A673 (cell line): Measurements from ENCODE around the gene LRRC4C.

ENCODE experiments used
- EZH2 ChIP-seq: fragments of 200-600 bp; sonication (generic); IDR thresholded peaks from 2 replicates; pipeline ENCODE4 v1.6.1; 2017; ENCODE audit warnings: borderline replicate concordance, low read depth, mild to moderate bottlenecking, mixed read lengths, antibody characterized with exemption, low read length; ENCODE audit not compliant: poor library complexity, severe bottlenecking
- TF ChIP-seq, protein P1 (sequence below): fragments of 300-800, 200-600 bp; sonication (generic); conservative IDR thresholded peaks from 2 replicates; pipeline ENCODE4 v1.5.1; 2017; ENCODE audit warnings: low read depth, mild to moderate bottlenecking, antibody characterized with exemption, low read length, moderate library complexity, mixed read lengths

DNA sequence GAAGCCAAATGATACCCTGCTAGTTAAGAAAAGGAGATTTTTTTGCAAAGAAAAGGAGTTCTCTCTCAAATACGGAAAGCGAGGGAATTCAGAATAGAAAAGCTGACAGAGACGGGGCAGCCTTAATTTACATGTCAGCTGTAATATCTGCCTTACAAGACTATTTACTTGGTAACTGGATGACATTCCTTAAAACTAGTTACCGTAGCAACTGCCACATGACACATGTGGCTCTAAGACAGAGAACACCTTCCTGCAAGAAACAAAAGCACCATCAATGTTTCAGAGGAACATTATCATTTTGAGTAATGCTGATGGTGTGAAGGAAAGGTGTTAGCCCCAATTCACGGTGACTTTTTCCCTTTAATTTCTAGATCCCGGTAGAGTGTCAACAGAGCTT lies 222.1 kb downstream of the LRRC4C start:
- TF ChIP-seq, protein P1, sequence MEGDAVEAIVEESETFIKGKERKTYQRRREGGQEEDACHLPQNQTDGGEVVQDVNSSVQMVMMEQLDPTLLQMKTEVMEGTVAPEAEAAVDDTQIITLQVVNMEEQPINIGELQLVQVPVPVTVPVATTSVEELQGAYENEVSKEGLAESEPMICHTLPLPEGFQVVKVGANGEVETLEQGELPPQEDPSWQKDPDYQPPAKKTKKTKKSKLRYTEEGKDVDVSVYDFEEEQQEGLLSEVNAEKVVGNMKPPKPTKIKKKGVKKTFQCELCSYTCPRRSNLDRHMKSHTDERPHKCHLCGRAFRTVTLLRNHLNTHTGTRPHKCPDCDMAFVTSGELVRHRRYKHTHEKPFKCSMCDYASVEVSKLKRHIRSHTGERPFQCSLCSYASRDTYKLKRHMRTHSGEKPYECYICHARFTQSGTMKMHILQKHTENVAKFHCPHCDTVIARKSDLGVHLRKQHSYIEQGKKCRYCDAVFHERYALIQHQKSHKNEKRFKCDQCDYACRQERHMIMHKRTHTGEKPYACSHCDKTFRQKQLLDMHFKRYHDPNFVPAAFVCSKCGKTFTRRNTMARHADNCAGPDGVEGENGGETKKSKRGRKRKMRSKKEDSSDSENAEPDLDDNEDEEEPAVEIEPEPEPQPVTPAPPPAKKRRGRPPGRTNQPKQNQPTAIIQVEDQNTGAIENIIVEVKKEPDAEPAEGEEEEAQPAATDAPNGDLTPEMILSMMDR = no peak
- TF ChIP-seq EZH2 = no peak
